Stimulated activated CD8-positive, alpha-beta memory T cell treated with anti-CD3 and anti-CD28 coated beads, Interleukin-15, amount 100 ng/mL, for 48 hours (primary cell): ENCODE results near the gene TOR1AIP2.
"Not testable (repeated sequence)": the region's sequence is repeated elsewhere in the genome, so short reads cannot be mapped to it uniquely, and the experiment has no call there.

ENCODE experiments used
- DNase-seq, 2 donors: peaks; one replicate each; pipeline ENCODE4 v3.0.0-alpha.2; 2020; ENCODE audit warnings: low read depth in 2 of 2

TOR1AIP2 gene

DNA sequence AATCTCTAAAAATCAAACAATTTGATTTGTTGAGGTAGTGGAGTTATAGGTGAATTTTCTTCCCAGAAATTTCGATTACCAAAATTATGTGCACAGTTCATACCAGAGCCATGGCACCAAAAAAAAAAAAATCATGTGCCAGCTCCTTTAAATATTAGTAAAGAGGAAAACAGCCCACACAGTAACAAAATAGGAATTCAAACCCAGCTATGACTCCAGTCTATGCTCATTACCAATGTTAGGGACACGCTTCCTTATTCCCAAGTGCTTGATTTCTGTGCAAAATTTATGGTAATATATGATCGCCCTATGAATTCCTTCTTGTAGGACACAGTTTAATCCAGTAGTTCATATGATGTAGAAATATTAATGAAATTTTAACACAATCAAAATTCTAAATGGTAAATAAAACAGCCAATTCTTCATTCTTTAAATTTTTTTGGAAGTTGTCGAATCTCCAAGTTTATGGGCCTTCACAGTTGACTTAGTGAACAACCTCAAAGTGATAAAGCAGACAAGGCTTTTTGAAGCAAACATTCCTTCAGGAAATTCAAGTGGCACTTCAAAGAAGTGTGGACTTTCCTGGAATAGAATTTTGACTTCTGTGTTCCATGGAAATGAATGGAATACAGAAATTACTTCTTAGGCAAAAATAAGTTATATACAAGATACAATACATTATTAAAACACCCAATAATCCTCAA, 1.9 kb downstream of the TOR1AIP2 start:
- DNase-seq = no peak

GRCh38 chr1:179873438-179873851, 4.2 kb downstream of the TOR1AIP2 start:
- no peak for DNase-seq

GRCh38 chr1:179872558-179872957, 5.0 kb downstream of the TOR1AIP2 start:
- no peak for DNase-seq

DNA sequence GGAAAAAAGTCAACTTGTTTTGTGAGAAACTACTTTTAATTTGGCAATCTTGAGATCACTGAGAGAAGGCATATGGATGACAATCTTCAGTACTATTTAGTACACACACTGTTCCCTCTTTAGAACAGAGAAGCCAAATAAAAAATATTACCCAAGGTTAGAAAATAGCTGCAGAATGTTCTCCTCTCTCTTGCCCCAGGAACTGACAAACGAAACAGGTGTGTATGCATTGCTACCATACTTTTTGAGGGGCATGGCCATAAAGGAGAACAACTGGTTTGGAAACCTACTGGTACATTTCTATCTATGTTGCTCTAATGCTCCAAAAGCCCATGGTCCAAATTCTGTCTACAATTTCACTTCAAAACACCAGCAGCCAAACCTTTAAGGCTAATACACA, 5.7 kb downstream of the TOR1AIP2 start:
- DNase-seq = no peak

- DNase-seq = no peak
Measured at GRCh38 chr1:179870870-179871269, 6.7 kb downstream of the TOR1AIP2 start.

DNA sequence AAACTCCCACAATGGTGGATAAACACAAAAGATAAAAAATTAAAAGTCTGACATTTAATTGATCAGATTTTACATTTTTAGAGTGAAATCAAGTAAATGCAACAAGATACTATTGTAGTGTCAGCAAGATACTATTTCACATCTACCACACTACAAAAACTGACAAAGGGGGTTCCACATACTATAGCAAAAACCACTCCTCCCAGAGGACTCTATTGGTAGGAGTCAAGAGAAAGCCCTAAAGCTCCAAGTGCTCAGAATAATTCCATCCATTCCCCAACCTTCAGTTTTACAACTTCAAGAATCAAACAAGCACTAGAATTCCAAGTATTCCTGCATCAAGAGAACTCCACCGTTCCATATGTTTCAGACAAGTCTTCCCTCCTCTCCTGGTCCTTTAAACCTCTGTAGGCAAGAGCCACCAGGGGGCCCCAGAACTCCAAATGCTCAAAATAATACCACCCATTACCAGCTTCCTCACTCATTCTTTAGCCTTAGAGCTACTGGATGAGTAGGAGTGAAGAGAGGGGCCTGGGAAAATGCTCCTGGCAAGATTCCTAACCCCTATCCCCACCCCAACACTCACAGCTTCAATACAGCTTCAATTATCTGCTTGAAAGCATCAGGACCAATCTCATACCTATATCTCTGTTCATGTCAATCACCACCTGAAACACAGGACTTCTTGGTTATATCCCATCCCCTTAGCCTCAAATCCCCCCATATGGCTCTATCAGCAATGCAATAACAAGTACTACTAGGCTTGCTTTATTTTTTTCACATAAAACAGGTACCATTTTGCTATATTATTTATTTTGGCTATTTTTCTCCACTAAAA, 9.9 kb downstream of the TOR1AIP2 start:
- no peak for DNase-seq

GRCh38 chr1:179866616-179867015, 11.0 kb downstream of the TOR1AIP2 start:
- no peak for DNase-seq

DNA sequence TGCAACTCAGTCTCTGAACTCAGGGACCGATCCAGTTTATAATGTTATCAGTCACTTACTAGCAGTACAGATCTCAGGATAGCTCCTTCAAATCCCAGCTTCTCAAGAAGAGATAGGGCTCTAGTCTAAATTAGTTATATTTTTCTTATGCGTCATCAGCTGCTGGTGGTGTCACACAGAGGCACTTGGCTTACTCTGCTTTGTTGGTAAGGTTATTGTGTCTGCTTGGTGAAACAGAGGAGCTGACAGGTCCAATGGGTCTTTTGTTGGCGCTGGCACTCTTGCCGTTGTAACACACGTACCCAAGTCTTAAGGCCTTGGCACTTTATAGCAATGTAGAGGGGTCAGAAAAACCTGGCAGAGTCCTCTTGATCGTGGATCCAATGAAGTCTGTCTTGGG, 12.2 kb downstream of the TOR1AIP2 start:
- no peak for DNase-seq

GRCh38 chr1:179860652-179861051, 17.0 kb downstream of the TOR1AIP2 start:
- no peak for DNase-seq

DNA sequence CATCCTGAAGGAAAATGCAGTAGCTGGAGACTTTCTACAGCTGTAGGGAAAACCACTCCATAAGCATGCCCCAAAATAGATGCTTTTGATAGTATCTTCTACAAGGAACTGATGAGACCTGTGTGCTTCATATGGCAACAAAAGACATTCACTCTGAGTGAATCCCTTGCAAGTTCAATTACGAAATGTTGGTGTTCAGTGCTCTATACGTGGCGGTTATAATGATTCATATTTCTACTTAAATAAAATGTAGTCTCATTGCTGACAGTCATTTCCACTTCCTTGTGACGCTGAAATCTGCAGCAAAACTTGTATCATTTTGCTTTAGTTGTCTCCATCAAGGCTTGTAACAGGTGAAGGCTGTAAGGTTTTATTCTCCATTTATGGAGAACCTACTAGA, 20.6 kb downstream of the TOR1AIP2 start:
- DNase-seq = no peak

DNA sequence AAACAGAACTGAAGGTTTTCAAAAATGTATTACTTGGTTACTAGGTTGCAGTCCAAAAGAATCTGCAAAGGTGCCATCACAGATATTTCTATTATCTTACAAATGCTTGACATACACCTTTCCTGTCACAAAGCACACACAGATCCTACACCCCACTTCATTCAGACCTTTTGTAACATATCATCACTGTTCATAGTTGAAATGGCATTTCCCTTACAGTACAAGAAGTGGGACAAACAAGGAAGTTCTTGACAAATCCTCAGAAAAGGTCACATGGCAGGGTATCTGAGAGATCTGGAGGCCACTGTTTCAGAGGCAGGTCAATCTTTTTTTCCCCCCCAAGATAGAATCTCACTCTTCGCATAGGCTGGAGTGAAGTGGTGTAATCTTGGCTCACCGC, 21.3 kb downstream of the TOR1AIP2 start:
- no peak for DNase-seq

- DNase-seq = not testable (repeated sequence)
Measured at GRCh38 chr1:179855831-179856230, 21.8 kb downstream of the TOR1AIP2 start.

DNA sequence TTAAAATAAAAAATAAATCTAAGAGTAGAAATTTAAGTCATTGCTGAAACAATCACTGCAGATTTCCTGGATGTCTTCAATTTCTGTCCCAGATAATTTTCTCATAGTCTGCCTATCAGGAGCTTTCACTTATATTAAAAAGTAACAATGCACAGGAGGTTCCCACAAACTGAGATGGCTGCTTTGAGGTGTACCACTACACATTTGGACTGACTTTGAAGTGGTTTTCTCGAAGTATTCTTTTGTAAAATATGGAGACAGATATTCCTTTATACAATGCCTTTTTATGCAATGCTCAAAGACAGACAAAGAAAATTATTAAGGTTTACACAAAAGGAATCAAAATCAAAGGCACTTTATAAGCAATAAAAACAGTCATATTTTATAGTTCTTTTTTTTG, 24.5 kb downstream of the TOR1AIP2 start:
- no peak for DNase-seq

GRCh38 chr1:179848233-179848632, 29.4 kb downstream of the TOR1AIP2 start:
- DNase-seq = no peak

GRCh38 chr1:179840107-179840506, 37.5 kb downstream of the TOR1AIP2 start:
- DNase-seq = no peak

DNA sequence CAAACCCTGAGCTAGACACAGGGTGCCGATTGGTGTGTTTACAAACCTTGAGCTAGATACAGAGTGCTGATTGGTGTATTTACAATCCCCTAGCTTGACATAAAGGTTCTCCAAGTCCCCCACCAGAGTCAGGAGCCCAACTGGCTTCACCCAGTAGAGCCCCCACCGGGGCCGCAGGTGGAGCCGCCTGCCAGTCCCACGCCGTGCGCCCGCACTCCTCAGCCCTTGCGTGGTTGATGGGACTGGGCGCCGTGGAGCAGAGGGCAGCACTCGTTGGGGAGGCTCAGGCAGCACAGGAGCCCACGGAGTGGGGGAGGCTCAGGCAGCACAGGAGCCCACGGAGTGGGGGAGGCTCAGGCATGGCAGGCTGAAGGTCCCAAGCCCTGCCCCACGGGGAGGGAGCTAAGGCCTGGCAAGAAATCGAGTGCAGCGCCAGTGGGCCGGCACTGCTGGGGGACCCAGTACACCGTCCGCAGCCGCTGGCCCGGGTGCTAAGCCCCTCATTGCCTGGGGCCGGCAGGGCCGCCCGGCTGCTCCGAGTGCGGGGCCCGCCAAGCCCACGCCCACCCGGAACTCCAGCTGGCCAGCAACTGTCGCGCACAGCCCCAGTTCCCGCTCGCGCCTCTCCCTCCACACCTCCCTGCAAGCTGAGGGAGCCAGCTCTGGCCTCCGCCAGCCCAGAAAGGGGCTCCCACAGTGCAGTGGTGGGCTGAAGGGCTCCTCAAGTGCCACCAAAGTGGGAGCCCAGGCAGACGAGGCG, 40.7 kb downstream of the TOR1AIP2 start:
- not testable (repeated sequence) for DNase-seq

DNA sequence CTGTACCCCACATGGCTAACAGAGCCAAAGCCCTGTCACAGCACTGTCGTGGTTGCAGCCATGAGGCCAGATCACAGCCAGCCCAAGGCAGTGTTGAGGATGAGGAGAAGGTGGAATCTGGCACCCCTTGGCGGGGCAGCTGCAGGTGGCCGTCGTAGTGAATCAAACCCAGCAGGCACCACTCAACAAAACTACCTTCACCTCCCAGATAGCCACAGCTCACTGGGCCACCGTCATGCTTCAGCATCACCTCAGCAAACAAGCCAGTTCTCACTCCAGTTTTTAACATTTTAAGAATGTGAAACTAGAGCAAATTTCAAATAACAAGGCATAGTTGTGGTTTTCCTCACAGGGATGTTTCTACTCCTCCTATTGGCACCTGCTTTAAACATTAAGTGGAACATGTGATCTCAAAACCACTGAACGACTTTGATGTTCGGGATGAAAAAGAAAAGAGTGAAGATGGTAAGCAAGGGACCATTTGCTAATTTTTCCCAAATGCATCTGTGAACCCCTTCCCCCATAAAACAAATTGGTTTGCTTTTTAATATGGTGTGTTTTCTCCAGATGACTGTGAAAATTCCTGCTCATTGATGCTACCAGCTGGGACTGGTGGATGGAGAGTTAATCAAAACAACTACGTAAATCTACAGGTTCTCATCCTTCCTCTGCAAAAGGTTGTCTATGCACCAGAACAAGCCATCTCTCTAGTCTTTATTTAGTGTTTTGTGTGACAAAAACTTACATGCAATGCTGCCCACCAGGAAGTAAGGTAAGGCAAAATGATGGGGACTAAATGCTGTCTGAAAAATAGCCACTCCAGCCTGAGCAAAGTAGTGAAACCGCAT, 45.5 kb downstream of the TOR1AIP2 start:
- no peak for DNase-seq

- no peak for DNase-seq
Measured at GRCh38 chr1:179831225-179831624, 46.4 kb downstream of the TOR1AIP2 start.

- DNase-seq = no peak
Measured at GRCh38 chr1:179828554-179829110, 49.0 kb downstream of the TOR1AIP2 start.

- DNase-seq = no peak
Measured at GRCh38 chr1:179826626-179827280, 50.9 kb downstream of the TOR1AIP2 start.
